GM10847 (cell line): ENCODE measurements around the gene NELL1.

ENCODE experiments used
- POLR2A ChIP-seq: IDR thresholded peaks from 2 replicates; pipeline ENCODE4 v1.6.1; 2011; ENCODE audit not compliant: insufficient read length; ENCODE audit errors: extremely low read depth

The NELL1 gene

DNA sequence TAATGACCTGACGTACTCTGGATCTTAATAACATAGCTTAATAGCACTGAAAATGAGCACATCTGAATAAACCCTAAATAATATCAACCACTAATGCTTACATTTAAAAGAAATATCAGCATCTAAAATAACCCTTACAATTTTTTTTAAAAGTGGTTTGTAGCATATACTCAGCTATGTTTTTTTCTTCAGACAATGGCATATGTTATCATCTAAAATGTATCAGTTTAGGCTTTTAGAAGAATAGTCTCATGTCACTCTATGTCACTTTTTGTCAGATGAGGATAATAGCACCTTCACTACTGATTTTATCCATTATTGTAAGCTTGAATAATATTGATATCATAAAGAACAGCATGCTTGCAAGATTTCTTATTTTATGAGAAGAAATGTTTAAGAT, 868.6 kb downstream of the NELL1 start:
- no peak for TF ChIP-seq POLR2A

DNA sequence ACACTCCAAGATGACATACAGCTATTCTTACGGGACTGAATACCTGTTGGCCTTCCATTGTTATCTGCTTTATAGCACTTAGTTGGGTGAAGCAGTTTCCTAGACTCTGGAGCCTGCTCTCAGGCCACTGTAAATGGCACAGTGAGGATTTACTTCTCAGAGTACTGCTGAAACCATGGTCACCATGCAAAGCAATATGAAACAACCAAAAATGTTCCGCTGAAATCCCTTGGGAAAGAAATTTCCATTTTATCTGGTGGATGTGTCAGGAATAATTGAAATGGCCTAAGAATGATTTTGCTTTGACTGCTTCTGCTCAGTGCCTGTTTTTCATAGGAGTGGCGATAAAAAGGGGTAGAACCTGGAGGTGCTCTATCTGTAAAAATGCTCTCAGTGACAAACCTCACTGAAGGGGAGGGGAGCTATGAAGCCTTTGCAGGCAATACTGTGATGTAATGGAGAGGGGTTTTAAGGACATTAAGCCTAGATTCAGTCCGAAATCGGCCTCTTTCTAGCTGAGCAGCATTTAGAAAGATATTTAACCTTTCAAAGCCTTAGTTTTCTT, 871.9 kb downstream of the NELL1 start:
- TF ChIP-seq POLR2A: no peak

DNA sequence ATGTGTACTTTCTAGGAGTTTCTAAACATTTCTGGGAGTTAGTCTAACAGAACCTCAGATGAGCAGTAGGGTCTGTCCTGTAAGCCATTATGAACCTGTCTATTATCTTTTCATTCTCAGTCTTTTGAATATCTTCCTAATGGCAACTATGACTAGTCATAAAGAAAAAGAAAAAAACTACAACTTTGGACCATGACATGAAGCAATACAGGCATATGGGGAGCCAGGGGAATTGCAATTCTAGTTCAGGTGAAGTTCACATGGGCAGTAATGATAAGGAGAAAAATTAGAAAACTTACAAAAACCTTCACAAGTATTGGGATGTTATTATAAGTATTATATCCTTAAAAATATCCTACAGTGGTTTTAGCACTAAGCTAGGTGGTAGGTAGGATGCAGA, 874.5 kb downstream of the NELL1 start:
- no peak for TF ChIP-seq POLR2A

DNA sequence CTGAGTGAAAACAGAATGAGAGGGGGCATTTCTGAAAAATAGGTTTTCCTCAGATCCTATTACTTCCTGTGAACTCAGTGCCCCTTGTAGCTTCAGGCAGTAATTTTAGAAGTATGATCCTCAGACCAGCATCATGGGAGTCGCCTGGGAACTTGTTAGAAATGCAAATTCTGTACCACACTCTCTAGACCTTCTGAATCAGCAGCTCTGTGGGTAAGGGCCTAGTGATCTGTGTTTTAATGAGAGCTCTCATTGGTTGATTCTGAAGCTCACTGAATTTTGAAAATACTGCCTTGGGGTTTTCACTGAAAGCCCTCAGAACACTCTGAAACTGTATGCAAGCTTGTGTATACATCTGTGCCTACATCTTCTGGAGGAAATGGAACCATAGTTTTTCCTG, 876.3 kb downstream of the NELL1 start:
- no peak for TF ChIP-seq POLR2A

DNA sequence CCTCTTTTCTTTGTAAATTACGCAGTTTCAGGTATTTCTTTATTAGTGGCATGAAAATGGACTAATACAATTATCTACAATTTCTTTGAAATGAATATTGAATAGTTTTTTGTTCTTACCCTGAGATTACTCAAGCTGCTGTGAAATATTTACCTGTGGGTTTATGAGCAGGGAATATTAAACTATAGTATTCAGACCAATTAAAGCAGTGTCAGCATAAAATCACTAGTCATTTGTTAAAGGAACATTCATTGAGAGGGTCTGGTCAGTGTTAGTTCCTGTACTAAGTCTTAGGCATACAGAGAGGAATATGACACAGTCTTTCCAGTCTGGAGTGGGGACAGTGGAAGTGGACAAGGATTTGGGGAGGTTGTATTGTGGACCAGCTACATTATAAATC, 877.3 kb downstream of the NELL1 start:
- no peak for TF ChIP-seq POLR2A

DNA sequence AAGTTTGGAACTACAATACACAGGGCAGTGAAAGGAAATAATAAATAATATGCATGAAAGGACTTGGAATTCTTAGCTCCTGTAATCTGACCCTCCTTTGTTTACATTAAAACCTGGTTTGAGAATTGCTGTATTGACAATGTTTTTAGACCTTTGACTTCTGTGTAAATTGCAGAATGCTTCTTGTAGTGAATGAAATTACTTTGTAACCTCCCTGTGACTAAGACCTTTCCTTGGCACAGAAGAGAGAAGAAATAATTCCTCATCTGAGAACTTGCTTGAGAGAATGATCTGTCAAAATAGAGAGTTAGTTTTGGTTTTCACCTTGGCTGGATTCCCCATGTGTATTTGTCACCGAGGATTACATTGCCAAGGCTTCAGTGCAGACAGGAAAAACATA, 883.5 kb downstream of the NELL1 start:
- no peak for TF ChIP-seq POLR2A

DNA sequence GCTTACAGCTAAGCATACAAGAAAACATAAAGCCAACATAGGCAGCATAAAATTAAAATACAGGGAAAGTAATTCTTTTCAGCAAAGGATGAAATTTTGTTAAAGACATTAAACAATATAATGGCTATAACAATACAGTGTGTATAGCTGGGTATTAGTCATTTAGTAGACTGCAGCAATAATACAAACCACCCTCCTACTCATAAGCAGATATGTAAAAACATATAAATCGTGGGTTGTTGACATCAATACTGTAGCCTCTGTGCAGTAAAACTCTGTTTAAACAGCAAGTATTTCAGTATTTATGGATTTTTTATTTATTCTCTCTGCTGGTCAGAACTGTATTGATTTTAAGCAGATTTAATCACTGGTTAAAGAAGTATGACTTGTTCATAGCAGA, 884.4 kb downstream of the NELL1 start:
- no peak for TF ChIP-seq POLR2A

DNA sequence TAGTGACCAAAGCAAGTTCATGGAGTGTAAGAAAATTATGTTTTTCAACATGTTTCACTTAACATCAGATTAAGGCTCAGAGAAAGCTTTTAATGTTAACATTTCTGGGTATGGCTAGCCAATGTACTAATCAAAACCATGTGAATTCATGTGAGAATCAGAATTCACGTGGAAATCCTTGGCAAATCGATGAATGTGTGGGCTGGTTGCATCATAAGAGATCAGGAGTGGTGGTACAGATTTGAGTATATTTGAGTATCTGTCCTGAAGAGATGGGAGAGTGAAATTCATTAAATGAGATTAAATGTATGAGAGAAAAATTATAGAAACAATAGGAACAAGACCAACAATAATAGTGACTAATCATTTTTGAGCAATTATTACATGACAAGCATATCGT, 884.9 kb downstream of the NELL1 start:
- TF ChIP-seq POLR2A: no peak

DNA sequence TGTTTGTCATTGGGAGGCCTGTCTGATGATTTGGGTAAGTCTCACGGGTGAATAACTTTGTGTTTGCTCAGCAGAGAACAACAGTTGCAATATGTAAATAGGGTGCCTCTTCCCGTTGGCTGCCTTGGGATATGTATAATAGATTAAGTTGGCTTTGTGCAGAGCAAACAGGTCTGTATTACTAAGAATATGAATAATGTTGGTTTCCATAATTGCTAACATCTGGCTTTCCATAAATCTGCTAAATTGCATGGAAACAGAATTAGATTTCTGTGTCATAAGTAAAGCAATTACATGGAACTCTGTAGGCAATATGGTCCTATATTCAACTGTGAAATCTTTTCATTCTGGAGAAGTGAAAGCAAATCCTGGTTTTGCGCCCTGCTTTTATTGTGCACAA, 887.5 kb downstream of the NELL1 start:
- TF ChIP-seq POLR2A: no peak

DNA sequence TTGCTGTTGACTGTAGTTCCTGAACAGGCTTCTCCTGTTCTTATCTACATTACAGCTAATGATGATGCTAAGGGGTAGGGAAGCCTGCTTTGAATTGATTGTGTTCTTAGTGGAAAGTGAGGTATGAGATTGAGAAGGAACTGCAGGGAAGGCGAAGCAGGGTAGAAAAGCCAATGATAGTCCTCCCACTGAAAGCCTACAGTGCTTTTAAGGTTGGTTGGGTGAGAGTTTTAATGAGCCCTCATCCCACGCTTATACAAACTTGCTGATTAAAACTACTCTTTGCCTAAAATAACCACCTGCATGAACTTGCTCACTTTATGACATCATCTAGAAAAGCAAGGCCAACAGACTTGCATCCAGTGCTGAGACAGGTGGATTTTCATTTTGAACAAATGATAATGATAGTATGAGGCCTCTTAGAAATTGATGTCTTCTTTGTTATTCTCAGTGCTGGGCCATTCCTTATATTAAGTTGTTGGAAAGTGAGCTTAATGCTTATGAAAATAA, 891.1 kb downstream of the NELL1 start:
- no peak for TF ChIP-seq POLR2A

DNA sequence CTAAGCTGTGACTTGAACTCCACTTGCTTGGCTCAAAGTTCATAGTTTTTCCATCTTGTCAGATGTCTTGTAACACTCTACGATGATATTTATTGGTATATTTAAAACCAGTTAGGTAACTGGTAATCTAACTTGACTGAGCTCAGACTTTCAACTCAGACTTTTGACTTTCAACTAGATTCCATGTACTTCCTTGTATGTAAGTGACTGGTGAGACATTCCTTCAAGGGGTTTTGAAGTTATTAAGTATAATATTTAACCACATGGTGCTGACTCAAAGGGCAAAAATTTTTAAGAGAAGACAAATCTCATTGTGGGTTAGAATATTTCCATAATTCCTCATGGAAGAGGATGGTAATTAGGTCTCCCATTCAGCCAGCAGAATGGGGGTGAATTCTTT, 892.2 kb downstream of the NELL1 start:
- no peak for TF ChIP-seq POLR2A

DNA sequence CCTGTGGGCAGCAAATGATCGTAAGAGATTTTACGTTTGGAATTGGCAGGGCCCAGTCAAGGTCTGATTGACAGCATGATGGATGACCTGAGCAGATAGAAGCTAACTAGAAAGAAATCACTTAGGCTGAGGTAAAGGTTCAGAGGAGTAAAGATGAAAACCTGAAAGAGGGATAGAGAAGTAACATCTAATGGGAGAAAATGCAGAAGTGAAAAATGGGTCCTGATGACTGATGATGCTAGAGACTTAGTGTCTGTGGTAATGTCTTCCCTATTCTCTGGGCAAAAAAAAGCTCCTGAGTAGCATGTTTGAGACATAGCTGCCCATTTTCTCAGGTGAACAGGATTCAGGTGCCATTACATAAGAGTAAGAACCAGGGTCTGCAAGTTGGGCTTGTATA, 894.7 kb downstream of the NELL1 start:
- TF ChIP-seq POLR2A: no peak

DNA sequence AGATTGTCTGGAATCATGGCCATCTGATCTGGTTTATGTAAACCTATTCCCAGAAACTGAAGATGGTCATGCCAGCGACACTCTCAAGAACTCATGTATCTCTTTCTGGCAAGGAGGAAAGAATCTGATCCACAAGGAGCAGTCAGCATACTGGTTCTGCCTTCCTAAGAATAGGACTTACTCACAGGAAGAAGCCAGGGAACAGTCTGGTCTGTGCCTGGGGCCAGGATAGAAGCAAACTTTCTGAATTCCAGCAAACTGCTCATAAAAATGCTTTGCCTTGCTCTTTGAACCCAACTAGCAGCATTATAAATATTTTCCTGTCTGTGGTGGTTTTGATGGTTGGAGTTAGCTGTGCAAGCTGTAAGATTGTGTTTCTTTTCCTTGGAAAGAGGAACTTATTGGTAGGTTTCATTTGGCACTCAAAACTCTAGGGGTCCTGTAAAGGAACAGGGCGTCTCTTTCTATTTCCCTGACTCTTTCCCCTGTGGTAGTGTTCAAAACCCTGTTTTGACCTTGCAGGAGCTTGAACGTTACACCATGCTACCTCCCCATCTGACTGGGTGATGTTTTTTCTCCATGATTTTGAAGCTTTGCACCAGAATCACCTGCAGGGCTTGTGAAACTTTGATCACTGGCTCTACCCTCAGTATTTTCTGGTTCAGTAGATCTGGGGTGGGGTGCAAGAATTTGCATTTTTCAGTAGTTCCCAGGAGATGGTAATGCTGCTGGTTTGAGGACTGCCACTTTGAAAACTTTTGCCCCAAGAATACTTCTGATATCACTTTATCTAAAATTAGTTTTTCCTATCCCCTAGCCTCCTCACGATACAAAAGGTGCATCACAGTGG, 895.7 kb downstream of the NELL1 start:
- no peak for TF ChIP-seq POLR2A

DNA sequence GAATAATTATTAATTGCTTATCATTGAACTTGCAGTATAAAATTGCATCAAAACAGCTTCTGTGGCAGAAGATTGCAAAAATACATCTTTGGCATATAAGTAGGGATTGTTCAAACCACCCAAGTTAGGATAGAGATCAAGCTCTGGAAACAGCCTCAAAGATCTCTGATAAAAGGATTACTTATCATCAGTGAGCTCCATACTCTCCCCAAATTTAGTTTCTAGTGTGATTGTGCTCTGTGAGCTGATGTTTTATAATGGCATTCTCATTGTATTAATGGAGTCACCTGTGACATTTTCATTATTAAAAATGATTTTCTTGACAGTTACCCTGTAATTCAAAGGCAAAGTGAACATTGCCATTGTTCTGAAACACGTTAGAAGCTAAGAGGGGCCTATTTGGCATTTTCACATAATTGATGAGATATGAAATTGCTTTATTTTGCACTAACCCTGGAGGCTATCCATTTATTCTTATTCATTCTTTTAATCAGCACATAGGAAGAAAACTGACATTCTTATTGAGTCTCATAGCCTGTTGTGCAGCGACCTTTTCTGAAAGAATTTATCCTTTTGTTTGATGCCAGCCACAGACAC, 897.2 kb downstream of the NELL1 start:
- TF ChIP-seq POLR2A: no peak

DNA sequence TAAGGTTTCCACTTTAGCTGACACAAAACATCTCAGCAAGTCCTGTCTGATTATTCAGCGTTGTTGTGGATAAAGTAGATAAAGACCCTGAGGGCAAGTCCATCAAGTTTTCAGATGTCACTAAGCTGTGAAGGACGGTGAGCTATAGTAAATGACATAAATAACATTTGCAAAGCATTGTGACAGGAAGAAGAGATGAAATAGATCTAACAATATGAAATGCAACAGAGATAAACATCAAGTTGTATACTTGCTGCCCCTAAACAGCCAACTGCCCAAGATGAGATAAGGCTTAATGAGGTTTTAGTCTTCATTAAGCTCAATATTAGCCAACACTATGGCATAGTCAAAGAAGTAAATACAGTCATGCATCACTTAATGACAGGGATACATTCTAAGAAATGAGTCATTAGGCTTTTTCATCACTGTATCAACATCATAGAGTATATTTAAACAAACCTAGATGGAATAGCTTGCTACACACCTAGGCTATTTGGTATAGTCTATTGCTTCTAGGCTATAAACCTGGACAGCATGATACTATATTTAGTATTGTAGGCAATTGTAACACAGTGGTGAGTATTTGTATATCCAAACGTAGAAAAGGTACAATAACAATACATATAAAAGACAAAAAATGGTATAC, 898.4 kb downstream of the NELL1 start:
- no peak for TF ChIP-seq POLR2A

DNA sequence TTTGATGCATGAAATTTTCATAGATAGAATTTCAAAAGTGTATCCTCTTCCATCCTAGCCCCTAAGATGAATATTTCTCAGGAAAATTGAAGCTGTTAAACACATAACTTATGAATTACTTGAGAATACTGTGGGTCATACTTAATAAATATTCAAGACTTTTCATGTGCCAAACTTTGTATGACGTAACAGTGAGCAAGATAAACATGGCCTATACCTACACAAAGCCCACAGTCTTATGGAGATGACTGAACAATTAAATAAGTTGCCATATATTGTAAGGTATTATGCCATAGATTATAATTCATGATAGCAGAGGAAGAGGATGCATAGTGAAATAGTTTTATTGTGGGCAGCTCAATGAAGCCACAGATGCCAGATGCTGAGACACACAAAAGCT, 902.8 kb downstream of the NELL1 start:
- no peak for TF ChIP-seq POLR2A
